ENCODE results near the gene PTPN18. TPM values are rescaled to one million over a fixed set of nuclear protein-coding genes. Genes with fewer than 3 reads are reported as not detected.

PTPN18 gene
- total RNA-seq, 1 donor from 2014 or later = 21.1 TPM

DNA sequence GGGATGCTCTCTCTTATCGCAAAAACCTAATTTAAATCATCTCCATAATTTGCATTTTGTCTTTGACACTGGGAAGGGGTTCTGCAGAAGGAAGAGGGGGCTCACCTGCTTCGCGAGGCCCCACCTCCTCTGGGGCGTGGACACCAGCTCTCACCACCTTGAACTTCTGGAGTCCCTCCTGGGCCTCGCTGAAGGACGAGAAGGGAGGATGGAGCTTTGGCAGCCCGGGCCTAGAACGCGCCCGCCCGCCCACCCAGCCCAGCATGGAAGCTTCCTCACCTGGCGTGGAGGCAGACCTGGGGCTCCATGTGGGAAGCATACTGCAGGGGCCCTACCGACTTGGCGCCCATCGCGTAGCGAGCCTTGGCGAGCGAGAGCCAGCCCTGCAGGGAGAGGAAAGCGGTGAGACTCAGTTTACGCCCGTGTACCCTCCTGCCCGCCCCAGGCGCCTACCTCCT is 14.3 kb upstream of the PTPN18 start:
- peak; percentile 26 for DNase-seq

DNA sequence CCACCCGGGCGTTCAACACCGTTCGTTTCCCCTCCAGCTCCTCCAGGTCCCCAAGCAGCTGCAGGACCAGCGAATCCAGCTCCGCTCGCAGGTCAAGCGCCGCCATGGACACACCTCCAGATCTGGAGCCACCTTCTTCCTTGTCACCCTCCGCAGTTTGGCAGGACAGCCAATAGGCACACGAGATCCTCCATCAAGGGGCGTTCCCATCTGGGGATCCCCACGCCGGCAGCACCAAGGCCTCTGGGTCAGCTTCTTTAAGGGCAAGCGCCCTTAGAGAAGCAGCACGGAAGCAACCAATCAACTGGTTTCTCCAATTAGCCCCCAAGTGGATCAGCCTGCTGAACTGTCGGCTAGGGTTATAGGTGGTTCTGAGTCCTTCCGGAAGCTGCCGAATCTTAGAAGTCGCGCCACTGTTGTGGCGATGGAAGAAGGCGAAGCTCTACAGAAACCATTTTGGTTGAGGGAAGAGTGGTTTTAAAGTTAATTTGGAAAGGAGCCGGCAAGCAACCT is 13.8 kb upstream of the PTPN18 start:
- DNase-seq = peak; percentile 97

DNA sequence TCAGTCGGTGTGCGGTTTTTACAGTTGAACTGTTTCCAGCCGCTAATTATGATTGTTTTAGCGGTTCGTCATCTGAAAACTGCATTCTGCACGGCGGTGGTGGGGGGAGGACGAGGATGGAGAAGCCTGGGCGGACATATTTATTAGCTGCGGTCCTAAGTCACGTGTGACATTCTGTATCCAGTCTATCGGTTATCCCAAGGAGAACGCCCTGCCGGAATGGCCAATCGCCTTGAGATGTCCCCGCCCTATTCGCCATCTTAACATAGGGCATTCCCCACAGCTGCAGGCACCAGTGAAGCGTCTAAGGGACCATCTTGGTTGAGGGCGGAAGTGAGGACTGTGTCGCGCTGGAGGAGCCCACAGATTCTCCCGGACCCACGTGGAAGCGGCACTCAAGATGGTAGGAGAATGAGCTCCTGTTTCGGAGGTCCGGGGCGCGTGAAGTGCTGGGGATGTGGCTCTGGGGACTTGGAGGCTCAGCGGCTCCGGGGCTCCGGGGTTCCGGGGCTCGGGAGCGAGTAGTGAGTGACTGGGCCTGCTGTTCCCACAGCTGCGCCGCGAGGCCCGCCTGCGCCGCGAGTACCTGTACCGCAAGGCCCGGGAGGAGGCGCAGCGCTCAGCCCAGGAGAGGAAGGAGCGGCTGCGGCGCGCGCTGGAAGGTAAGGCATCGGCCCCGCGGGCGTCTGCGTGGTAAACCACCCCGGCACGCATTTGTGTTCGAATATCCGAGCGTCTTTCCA is 13.2 kb upstream of the PTPN18 start, which contains the start of gene IMP4:
Gene IMP4, plus strand, starts transcription at position 365 of the 743 bp plus-strand sequence. Its CDS starts 36 bp downstream, at position 401.
- peak; percentile 100 for DNase-seq

DNA sequence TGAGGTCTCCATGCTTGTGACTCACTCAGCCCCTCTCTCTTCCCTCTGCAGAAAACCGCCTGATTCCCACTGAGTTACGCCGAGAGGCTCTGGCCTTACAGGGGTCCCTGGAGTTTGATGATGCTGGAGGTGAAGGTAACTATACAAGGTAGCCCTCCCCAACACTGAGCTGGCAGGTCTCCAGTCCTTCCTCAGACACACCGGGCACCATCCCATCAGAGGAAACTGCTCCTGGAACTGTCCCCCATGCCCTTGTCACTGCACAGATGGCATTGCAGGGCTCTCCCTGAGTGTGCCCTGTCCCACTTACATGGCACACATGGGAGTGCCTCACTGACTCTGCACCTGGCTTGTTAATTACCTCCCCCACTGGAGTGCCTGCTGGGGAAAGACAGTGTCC is 11.3 kb upstream of the PTPN18 start:
- DNase-seq = no peak

DNA sequence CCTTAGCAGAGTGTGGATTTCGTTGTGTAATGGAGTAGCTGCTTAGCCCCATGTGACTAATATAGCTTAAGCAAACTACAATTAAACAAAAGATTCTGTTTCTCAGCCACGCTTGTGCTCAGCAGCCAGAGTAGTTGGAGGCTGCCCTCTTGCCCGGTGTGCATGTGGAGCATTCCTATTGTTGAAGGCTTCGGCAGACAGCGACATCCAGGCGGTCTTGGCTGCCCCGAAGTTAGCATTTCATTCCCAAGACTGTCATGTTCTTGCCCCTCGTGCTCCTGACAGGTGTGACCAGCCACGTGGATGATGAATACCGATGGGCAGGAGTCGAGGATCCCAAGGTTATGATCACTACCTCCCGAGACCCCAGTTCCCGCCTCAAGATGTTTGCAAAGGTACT is 10.8 kb upstream of the PTPN18 start:
- DNase-seq = no peak

DNA sequence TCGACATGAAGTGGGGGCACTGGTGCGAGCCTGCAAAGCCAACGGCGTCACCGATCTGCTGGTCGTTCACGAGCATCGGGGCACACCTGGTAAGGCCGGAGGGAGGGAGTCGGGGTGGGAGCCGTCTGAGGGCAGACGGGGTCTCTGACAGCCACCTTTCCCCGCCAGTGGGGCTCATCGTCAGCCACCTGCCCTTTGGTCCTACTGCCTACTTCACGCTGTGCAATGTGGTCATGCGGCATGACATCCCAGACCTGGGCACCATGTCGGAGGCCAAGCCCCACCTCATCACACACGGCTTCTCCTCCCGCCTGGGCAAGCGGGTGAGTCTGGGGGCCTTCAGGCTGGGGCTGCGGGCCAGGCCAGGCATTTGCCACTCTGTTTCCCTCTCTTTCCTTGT is 10.2 kb upstream of the PTPN18 start:
- no peak for DNase-seq

DNA sequence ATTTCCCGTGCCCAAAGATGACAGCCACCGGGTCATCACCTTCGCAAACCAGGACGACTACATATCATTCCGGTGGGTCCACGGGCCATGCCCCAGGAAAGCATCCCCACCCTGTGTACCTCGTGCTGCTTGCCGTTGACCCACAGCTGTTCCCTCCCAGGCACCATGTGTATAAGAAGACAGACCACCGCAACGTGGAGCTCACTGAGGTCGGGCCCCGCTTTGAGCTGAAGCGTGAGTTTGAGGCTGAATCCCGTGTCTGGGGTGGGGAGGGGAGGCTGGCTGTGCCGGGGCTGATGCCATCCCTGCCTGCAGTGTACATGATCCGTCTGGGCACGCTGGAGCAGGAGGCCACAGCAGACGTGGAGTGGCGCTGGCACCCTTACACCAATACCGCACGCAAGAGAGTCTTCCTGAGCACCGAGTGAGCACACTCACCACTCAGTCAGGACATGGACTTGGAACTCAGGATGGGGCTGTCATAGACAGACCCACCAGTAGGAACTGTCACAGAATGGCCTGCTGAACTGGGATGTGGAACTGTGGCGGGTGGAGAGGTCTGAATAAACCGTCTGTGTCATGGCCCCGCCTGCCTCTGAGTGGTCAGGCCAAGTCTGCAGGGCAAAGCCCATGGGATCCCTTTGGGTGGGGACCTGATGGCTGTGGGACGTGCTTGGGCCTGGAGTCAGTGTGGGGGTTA is 9.7 kb upstream of the PTPN18 start:
- DNase-seq = no peak

DNA sequence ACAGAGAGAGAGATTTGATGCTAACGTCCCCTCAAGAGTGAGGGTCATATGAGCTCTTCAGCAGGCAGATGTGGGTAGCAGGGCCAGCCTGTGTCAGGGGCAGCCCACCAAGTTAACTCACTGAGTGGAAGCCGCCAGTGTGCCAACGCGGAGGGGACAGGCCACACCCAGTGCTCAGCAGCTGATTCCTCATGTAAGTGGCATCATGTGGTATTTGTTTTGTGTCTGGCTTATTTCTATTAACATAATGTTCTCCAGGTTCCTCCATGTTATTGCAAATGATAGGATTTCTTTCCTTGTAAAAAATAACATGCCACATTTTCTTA is 9.2 kb upstream of the PTPN18 start:
- no peak for DNase-seq

DNA sequence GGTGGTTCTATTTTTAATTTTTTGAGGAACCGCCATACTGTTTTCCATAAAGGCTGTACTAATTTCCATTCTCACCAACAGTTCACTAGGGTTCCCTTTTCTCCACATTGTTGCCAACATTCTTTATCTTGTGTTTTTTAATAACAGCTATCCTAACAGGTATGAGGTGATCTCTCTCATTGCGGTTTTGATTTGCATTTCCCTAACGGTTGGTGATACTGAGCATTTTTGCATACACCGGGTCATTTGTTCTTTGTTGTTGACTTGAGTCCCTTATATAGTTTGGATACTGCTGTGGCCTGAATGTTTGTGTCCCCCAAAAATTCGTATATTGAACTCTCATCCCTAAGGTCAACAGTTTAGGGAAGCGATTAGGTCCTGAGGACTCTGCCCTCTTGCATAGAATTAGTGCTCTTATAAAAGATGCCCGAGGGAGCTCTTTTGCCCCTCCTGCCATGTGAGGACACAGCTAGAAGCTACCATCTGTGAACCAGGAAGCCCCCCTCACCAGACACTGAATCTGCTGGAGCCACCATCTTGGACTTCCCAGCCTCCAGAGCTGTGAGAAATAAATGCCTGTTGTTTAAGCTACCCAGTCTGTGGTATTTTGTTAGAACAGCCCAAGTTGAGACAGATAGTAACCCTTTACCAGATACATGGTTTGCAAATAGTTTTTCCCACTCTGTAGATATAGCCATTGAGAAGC is 8.5 kb upstream of the PTPN18 start:
- no peak for DNase-seq

DNA sequence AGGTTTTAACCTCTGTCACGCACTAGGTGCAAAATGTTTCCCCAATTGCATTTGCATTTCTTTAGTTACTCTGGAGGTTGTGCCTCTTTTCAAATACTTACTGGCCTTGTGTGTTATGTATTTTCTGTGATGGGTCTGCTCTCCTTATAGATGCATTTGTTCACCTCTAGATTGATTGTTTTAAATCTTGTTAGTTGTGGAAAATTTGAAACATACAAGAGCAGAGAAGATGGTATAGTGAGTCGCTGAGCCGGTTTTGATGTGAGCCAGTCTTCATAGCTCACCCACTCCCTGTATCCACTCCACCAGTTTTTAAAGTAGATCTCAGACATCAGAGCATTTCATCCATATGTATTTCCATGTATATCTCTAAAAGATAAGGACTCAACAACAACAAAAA is 6.7 kb upstream of the PTPN18 start:
- DNase-seq = no peak

DNA sequence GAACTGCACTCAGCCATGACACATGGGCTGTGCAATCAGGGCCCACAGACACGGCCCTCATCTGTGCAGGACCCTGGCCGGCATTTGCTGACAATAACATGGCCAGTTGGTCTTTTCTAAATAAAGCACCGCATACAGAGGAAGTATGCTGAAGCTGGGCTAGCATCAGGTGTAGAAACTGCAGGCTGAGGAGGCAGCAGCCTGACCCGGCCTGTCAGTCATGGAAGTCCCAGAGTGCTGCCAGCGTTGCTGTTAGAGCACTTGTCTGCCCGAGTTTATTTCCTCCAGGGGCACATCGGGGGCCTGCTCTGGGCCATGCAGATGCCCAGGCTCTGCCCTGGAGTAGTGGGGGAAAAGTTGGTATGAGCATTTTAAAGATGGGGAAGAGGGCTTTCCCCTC is 4.1 kb upstream of the PTPN18 start:
- DNase-seq = no peak

DNA sequence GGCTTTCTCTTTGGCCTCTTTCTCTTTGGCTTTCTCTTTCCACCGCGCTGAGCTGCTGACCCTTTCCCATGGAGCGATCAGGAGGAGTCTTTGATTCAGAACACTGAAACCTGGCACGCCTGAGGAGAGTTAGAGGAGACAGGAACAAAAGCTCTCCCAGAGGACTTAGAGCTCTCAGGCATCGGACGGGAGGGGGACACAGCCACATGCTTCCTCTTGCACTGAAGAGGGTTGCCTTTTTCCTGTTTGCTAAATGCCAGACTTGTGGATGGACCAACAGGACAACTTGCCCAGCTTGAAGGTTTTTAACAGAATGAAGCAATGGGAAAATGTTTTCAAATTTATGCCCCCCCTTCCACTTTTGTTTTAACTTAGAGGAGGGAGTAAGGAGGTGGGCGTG is 3.6 kb upstream of the PTPN18 start:
- no peak for DNase-seq

DNA sequence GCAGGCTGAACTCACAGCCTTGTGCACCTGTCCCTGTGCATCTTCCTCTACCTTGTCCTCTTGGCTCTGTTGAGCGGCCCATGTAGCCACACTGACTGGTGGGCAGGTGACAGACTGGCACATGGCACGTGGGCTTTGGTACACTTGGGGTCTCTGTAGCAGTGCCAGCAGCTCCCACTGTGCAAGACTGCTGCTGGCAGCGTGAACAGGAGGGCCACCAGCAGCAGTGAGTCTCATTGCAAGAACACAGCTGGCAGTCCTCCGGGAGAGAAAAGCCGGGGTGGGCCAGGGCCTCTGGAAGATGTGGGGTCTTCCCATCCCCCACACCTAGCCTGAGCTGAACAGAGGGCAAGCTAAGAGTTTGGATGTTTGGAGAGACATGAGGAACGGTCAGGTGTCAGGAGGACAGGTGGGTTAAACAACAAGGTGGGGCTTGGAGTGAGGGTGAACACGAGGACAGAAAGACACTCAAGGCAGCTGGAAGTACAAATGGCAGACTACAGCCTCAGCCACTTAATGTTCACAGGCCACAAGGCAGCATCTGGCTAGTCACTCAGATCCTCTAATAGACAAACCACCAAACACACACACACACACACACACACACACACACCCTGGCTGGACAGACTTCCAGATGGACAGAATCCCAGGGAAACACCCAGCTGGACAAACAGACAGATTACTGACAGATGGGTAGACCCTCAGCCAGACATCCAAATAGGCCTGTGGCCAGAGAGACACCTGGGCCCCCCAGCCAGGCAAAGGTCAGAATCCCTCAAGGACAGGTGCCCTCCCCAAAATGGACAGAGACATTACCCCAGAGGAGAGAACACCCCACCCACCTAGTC is 2.3 kb upstream of the PTPN18 start:
- DNase-seq = no peak

DNA sequence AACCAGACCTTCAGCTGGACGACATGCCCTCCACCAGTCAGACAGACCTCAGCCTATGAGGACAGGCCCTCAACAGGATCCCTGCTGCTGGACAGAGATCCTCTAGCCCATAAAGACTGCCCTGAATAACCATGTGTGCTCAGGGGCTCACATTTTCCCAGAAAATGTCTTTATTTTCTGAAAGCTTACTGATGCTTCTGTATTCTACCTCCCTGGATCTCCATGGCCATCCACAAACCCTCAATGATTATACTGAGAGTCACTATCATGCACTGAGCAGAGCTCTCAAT is 1.8 kb upstream of the PTPN18 start:
- no peak for DNase-seq

DNA sequence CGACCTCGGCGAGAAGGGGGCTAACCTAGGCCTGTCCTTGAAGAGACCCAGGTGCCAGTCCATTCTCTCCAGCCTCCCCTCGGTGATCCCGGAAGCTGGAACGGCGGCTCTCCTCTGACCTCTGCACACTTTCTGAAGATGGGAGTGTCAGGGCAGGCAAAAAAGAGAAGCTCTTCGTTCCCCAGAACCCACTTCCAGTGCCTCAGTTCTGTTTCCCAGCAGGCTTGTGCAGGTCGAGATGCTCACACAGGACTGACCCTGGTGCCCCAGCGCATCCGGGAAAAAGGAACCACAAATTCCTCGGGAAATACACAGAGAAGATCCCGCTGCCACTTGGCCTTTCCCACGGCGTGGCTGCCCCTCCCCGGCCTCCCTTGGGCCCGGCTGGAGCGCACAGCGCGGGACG is 681 bp upstream of the PTPN18 start:
- DNase-seq = no peak

DNA sequence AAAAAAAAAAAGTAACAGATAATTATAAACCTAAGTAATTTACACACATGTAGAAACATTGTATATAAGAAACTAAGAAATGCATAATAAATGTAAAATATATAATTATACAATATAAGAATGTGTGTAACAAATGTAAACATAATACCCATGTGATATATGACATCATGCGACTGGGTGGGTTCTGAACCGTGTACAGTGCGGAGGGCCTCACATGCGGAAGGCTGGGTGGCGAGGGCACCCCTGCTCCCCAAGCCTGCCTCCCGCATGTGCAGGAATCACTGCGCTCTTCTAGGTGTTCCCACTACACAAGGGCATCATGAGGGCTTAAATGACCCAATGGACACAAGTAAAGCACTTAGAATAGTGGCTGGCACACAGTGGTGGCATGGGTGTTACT is 2.0 kb downstream of the PTPN18 start:
- no peak for DNase-seq

DNA sequence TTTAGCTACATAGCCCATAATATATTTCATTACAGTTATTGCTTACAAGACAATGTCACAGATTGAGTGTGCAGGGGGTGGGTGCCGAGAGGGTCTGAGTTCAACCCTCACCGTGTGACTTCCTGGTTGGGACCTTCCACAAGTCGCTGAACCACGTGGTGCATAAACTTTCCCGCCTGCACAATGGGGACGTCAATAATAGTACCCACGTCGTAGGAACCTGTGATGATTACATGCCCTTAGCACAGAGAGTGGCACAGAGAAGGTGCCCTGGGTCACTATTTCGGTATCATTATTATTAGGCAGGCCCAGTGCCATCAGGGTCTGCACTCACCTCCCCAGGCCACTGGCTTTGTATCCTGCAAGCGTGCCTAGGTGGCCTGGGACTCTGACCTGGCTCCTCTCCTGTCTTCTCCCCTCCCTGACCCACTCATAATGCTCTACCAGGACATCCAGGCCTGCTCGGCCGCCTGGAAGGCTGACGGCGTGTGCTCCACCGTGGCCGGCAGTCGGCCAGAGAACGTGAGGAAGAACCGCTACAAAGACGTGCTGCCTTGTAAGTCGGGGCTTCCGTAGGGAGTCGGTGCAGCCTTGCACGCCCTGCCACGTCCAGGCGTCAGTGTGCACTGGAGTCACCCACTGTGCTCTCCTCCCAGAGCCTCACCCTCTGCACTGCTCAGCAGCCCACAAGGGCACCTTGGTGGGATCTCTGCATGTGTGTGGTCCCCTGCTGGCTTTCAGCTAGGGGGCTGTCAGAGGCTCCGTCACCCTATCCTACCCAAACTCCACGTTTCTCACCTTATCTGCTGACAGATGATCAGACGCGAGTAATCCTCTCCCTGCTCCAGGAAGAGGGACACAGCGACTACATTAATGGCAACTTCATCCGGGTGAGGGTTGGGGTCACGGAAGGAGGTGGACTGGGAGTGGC is 2.8 kb downstream of the PTPN18 start:
- no peak for DNase-seq

DNA sequence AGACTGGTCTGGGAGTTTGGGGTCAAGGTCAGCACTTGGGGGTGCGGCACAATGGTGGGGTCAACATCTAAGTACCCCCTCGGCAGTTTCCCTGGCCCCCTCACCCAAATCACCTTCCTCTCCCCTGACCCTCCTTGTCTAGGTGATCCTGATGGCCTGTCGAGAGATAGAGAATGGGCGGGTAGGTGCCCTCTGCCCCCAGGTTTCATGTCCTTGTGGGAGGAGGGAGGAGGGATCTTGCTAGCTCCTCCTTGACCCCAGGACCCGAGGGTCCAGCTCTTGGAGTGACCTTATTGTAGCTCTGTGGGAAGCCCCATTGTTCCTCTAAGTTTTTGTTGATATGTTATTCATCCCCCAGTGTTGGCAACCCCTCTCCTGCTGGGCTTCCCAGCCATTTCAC is 3.6 kb downstream of the PTPN18 start:
- no peak for DNase-seq

DNA sequence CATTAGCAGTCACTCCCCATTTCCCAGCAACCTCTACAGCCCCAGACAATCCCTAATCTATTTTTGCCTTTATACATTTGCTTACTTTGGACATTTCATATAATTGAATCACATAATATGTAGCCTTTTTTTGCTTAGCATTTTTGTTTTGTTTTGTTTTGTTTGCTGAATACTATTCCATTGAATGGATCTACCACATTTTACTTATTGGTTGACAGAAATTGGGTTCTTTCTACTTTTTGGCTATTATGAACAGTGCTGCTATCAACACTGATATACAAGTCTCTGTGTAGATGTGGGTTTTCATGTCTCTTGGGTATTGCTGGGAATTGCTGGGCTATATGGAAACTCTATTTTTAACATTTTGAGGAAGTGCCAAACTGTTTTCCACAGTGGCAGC is 7.6 kb downstream of the PTPN18 start:
- no peak for DNase-seq

DNA sequence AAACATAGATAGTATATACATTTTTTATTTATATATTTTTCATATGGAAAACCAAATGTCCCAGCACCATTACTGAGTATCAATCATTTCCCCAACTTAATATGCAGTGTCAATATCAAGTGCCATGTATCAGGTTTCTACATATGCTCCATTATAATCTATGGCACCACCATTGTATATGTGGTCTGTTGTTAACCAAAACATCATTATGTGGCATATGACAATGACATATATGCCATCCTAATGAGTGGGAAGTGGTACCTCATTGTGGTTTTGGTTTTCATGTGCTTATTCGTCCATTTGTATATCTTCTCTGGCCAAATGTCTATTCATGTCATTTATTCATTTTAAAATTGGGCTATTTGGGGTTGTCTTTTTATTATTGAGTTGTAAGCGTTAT is 9.2 kb downstream of the PTPN18 start:
- DNase-seq = no peak

DNA sequence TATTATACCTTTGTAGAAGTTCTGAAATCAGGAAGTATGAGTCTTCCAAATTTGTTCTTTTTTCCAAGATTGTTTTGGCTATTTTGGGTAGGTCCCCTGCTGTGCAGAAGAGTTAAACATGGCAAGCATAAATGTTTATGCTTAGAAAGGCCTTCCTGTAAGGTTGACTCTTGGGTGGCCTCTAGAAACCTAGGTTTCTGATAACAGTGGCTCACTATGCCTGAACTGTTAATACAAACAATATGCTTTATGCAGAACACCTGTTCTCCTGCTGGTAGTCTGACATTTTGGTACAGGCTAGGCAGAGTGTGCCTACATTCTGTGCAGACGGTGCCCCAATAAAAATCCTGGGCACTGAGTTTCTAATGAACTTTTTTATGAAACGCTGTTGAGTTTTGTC is 10.1 kb downstream of the PTPN18 start:
- no peak for DNase-seq
